H1 (cell line): Measurements from ENCODE around the gene VCP. TPM values are rescaled to one million over a fixed set of nuclear protein-coding genes. Genes with fewer than 3 reads are reported as not detected.
A peak's percentile ranks its signal among the peaks of the same experiment; 100 is the strongest.

Source experiments
- CTCF ChIA-PET: fragments of 300-600 bp; sonication (Branson Sonifier 250); formaldehyde crosslinking; loops from one replicate; lab custom pipeline; 2021; ENCODE audit not compliant: partially characterized antibody; lab: Charles Lee
- POLR2A ChIA-PET: fragments of 300-600 bp; sonication (Branson Sonifier 250); formaldehyde crosslinking; loops from one replicate; lab custom pipeline; 2021; ENCODE audit warnings: inconsistent platforms; ENCODE audit not compliant: partially characterized antibody; lab: Charles Lee
- DNase-seq, 2 experiments: peaks; one replicate each; pipeline versions ENCODE4 v3.0.0 to v3.0.0-alpha.2; 2010 to 2022; ENCODE audit warnings: low spot score in 2 of 2, low read depth in 1 of 2, mixed read lengths in 1 of 2
- FAIRE-seq: peaks from 2 replicates; lab custom pipeline; 2011; peaks lifted over from hg19 to GRCh38; lab: Jason Lieb, UNC
- H2AFZ ChIP-seq: 2 replicates; pipeline ENCODE4 v1.8.1; 2012; ENCODE audit warnings: low read length, inconsistent platforms
- H2AK5ac ChIP-seq: 2 replicates; pipeline ENCODE4 v1.6.1; 2013; ENCODE audit warnings: low read depth, low read length
- H2BK120ac ChIP-seq: replicated peaks from 2 replicates; pipeline ENCODE3; 2013; ENCODE audit warnings: low read depth, low read length, inconsistent platforms
- H2BK12ac ChIP-seq: 2 replicates; pipeline ENCODE4 v1.6.1; 2013; ENCODE audit warnings: low read depth, low read length
- H2BK15ac ChIP-seq: 2 replicates; pipeline ENCODE4 v1.6.1; 2013; ENCODE audit warnings: low read length
- H2BK20ac ChIP-seq: 2 replicates; pipeline ENCODE4 v1.6.1; 2013; ENCODE audit warnings: low read length
- H2BK5ac ChIP-seq: 2 replicates; pipeline ENCODE4 v1.6.1; 2013; ENCODE audit warnings: low read depth, low read length
- H3K14ac ChIP-seq: 2 replicates; pipeline ENCODE4 v1.6.1; 2013; ENCODE audit warnings: inconsistent platforms; ENCODE audit not compliant: insufficient read length
- H3K18ac ChIP-seq: 2 replicates; pipeline ENCODE4 v1.6.1; 2013; ENCODE audit warnings: low read length; ENCODE audit errors: extremely low read depth
- H3K23ac ChIP-seq: 2 replicates; pipeline ENCODE4 v1.6.1; 2013; ENCODE audit warnings: inconsistent platforms; ENCODE audit not compliant: insufficient read length
- H3K23me2 ChIP-seq: 2 replicates; pipeline ENCODE4 v1.6.1; 2013; ENCODE audit warnings: low read depth, low read length
- H3K27ac ChIP-seq: 2 replicates; pipeline ENCODE4 v1.6.1; 2011; ENCODE audit warnings: low read depth, low read length, inconsistent platforms
- H3K27me3 ChIP-seq, 4 experiments: replicated peaks in 1 of 4; 1 replicate in 1 of 4; 2 replicates in 3 of 4; pipeline versions ENCODE4 v1.6.1 to v1.8.1; 2011 to 2013; ENCODE audit warnings: low read length in 3 of 4, mild to moderate bottlenecking in 3 of 4, inconsistent platforms in 2 of 4, mixed read lengths in 2 of 4, moderate library complexity in 1 of 4; ENCODE audit not compliant: control insufficient read depth in 3 of 4, insufficient read depth in 3 of 4; ENCODE audit errors: extremely low read depth in 1 of 4
- H3K36me3 ChIP-seq, 4 experiments: 2 replicates each; pipeline versions ENCODE4 v1.6.1 to v1.8.1; 2011 to 2013; ENCODE audit warnings: mild to moderate bottlenecking in 4 of 4, low read length in 3 of 4, moderate library complexity in 2 of 4, control low read depth in 1 of 4, inconsistent platforms in 1 of 4; ENCODE audit not compliant: insufficient read depth in 4 of 4, control insufficient read depth in 2 of 4
- H3K4ac ChIP-seq: replicated peaks from 2 replicates; pipeline ENCODE3; 2013; ENCODE audit warnings: low read length, low read depth, mixed read lengths, inconsistent platforms; ENCODE audit not compliant: insufficient read length
- H3K4me1 ChIP-seq, 4 experiments: replicated peaks in 1 of 4; 1 replicate in 1 of 4; 2 replicates in 3 of 4; pipeline versions ENCODE4 v1.6.1 to v1.8.1; 2011 to 2013; ENCODE audit warnings: low read length in 3 of 4, inconsistent platforms in 2 of 4, mixed read lengths in 1 of 4; ENCODE audit not compliant: insufficient read depth in 4 of 4, control insufficient read depth in 3 of 4
- H3K4me2 ChIP-seq, 2 experiments: 2 replicates each; pipeline versions ENCODE4 v1.6.1 to v1.8.1; 2011 to 2013; ENCODE audit warnings: low read depth in 2 of 2, low read length in 2 of 2, control low read depth in 1 of 2, inconsistent platforms in 1 of 2, mild to moderate bottlenecking in 1 of 2; ENCODE audit not compliant: insufficient read depth in 1 of 2
- H3K4me3 ChIP-seq, 4 experiments: fragments of 200-600, 300-600 bp in 1 of 4; sonication (generic), shearing (Covaris generic), sonication (Bioruptor Twin) in 1 of 4; 2 replicates each; pipeline versions ENCODE4 v1.5.1 to v1.8.1; 2011 to 2016; ENCODE audit warnings: low read length in 4 of 4, low read depth in 3 of 4, control low read depth in 2 of 4, inconsistent platforms in 2 of 4, mild to moderate bottlenecking in 2 of 4, mixed read lengths in 1 of 4, moderate library complexity in 1 of 4; ENCODE audit not compliant: insufficient read depth in 2 of 4; ENCODE audit errors: extremely low read depth in 1 of 4
- H3K56ac ChIP-seq: replicated peaks from 2 replicates; pipeline ENCODE3; 2013; ENCODE audit warnings: low read depth, mild to moderate bottlenecking, mixed read lengths, low read length, inconsistent platforms; ENCODE audit not compliant: insufficient read length
- H3K79me1 ChIP-seq: 2 replicates; pipeline ENCODE4 v1.6.1; 2013; ENCODE audit warnings: low read depth, low read length, control low read depth
- H3K79me2 ChIP-seq, 2 experiments: 2 replicates each; pipeline versions ENCODE4 v1.6.1 to v1.8.1; 2012 to 2013; ENCODE audit warnings: low read length in 2 of 2, mild to moderate bottlenecking in 2 of 2, inconsistent platforms in 1 of 2; ENCODE audit not compliant: insufficient read depth in 2 of 2, control insufficient read depth in 1 of 2
- H3K9ac ChIP-seq, 4 experiments: replicated peaks in 1 of 4; 1 replicate in 1 of 4; 2 replicates in 3 of 4; pipeline versions ENCODE4 v1.6.1 to v1.8.1; 2011 to 2013; ENCODE audit warnings: low read depth in 3 of 4, low read length in 3 of 4, control low read depth in 2 of 4, mild to moderate bottlenecking in 2 of 4, moderate library complexity in 2 of 4, inconsistent platforms in 1 of 4; ENCODE audit errors: extremely low read depth in 1 of 4
- H3K9me3 ChIP-seq, 2 experiments: 2 replicates each; pipeline versions ENCODE4 v1.6.1 to v1.8.1; 2012 to 2013; ENCODE audit warnings: mild to moderate bottlenecking in 2 of 2, moderate library complexity in 2 of 2, control low read depth in 1 of 2, inconsistent platforms in 1 of 2, low read depth in 1 of 2, low read length in 1 of 2, mixed read lengths in 1 of 2; ENCODE audit not compliant: insufficient read depth in 2 of 2
- H4K20me1 ChIP-seq, 2 experiments: replicated peaks in 1 of 2; 2 replicates each; pipeline versions ENCODE3 to v1.8.1; 2011 to 2013; ENCODE audit warnings: inconsistent platforms in 2 of 2, low read length in 2 of 2, mild to moderate bottlenecking in 1 of 2; ENCODE audit not compliant: insufficient read depth in 2 of 2, control insufficient read depth in 1 of 2
- H4K5ac ChIP-seq: 2 replicates; pipeline ENCODE4 v1.6.1; 2013; ENCODE audit warnings: low read length, low read depth, mixed read lengths, inconsistent platforms; ENCODE audit not compliant: insufficient read length
- H4K8ac ChIP-seq: 2 replicates; pipeline ENCODE4 v1.8.0; 2013; ENCODE audit warnings: mild to moderate bottlenecking, moderate library complexity, low read length, inconsistent platforms; ENCODE audit not compliant: insufficient read depth; ENCODE audit errors: extremely low read depth
- H4K91ac ChIP-seq: replicated peaks from 2 replicates; pipeline ENCODE3; 2013; ENCODE audit warnings: low read length, mixed read lengths, inconsistent platforms; ENCODE audit not compliant: insufficient read length
- CHD1 ChIP-seq: IDR thresholded peaks from 2 replicates; pipeline ENCODE4 v1.6.1; 2012; ENCODE audit warnings: low read depth, low read length, improper control_type of control experiment
- MAX ChIP-seq: IDR thresholded peaks from 2 replicates; pipeline ENCODE4 v1.6.1; 2012; ENCODE audit warnings: inconsistent platforms
- SP4 ChIP-seq: IDR thresholded peaks from 2 replicates; pipeline ENCODE4 v1.6.1; 2012; ENCODE audit warnings: low read length, inconsistent platforms
- USF2 ChIP-seq: IDR thresholded peaks from 2 replicates; pipeline ENCODE4 v1.6.1; 2011; ENCODE audit warnings: low read length, improper control_type of control experiment
- YY1 ChIP-seq: IDR thresholded peaks from 2 replicates; pipeline ENCODE4 v1.6.1; 2011; ENCODE audit warnings: low read depth, mild to moderate bottlenecking, low read length
- WGBS, 2 experiments: shearing (Covaris generic) in 1 of 2; methylation state at CpG; one replicate each; pipeline versions ENCODE4 v1.1.6 to v1.1.7; 2013 to 2015; ENCODE audit warnings: low lambda C conversion rate in 2 of 2, mixed read lengths in 2 of 2, inconsistent platforms in 1 of 2, low coverage in 1 of 2, missing lambda C conversion rate in 1 of 2; ENCODE audit not compliant: insufficient replicate concordance in 2 of 2, insufficient coverage in 1 of 2, insufficient read length in 1 of 2; ENCODE audit errors: extremely low coverage in 1 of 2, missing lambda C conversion rate in 1 of 2; 5-methylcytosine and 5-hydroxymethylcytosine counted together
- polyA plus RNA-seq, 7 experiments: library from polyadenylated mRNA; depleted of rRNA in 3 of 7; stranded (reverse) in 5 of 7; unstranded in 2 of 7; fragments of >200 nt in 5 of 7; fragments of 200-250 nt in 2 of 7; gene quantifications; 1 replicate in 5 of 7; 2 replicates in 1 of 7; 4 replicates in 1 of 7; pipeline versions ENCODE4 v1.2.1 to v1.2.3, GENCODE V29; 2011 to 2013; ENCODE audit warnings: missing spikeins in 2 of 7, mixed read lengths in 2 of 7
- total RNA-seq: library from RNA; stranded (reverse); fragmentation: NEBNext Ultra II Directional; extraction: Animal tissue kit (Norgen Biotek cat#: 25700); gene quantifications from 2 replicates; pipeline ENCODE4 v1.2.1, GENCODE V29; 2021

Gene VCP
- total and polyA plus RNA-seq, 2 of the 8 experiments (the other 6 are each of a cell fraction or from before 2014, with no cell fraction given), result 173 to 375 TPM

GRCh38 chr9:35105571-35106342 lies 33.3 kb upstream of the VCP start:
- Histone ChIP-seq H3K14ac (no peak overlapping the region), H3K27me3 (no peaks in the 10 kb centered on the region), H3K23me2 (peaks cover 10% of the 10 kb centered on the region), H3K4me3 (no peak overlapping the region), H3K18ac (no peak overlapping the region), H3K9me3 (no peaks in the 10 kb centered on the region), H2BK120ac (no peak overlapping the region), H2BK5ac (no peak overlapping the region), H2BK12ac (0 out of 2 replicates have a peak overlapping the region, but pooled peaks have one; percentile 27), H3K56ac (no peak overlapping the region), H4K20me1 (peaks cover 4 to 7% of the 10 kb centered on the region in 2 experiments), H4K8ac (no peak overlapping the region), H3K79me1 (peaks cover 7% of the 10 kb centered on the region), H3K79me2 (peaks cover 0 to 16% of the 10 kb centered on the region in 2 experiments; a peak in 2 of 4 replicates), H2BK20ac (no peak overlapping the region), H3K27ac (no peak overlapping the region), H3K23ac (no peak overlapping the region), H4K91ac (no peak overlapping the region), H4K5ac (no peak overlapping the region), H3K36me3 (peaks cover 1 to 9% (median 6%) of the 10 kb centered on the region in 4 experiments; a peak in 7 of 8 replicates), H3K4me2 (no peak overlapping the region), H2BK15ac (no peak overlapping the region), H3K9ac (no peak overlapping the region), H3K4me1 (peaks cover 0 to 21% (median 6%) of the 10 kb centered on the region in 4 experiments; a peak in 5 of 7 replicates), H2AK5ac (no peak overlapping the region), H2AFZ (no peak overlapping the region), H3K4ac (no peak overlapping the region)
- WGBS, 2 experiments, result 88% methylated on average over 11 of the region's 13 CpGs; no CpG with 5 or more reads in 1 of the 2 experiments
- DNase-seq, result no peak
- CTCF ChIA-PET, result interaction anchor here (1.4 to 1.5 kb wide), 2 partner anchors 10 to 310 kb away, joined by 4 to 7 read pairs; partner anchors contain the start of gene PIGO
- no peak for FAIRE-seq
- POLR2A ChIA-PET, result interaction anchor here (0.6 to 17.4 kb wide), 9 partner anchors 5 to 61 kb away, joined by 3 to 440 read pairs (median 3); partner anchors contain the start of genes ATOSB, FANCG, PIGO and STOML2
- no peak for TF ChIP-seq USF2
- no peak for TF ChIP-seq SP4
- no peak for TF ChIP-seq MAX
- no peak for TF ChIP-seq CHD1
- no peak for TF ChIP-seq YY1
